Measurements from ENCODE around the gene MAGOHB. TPM values are rescaled to one million over a fixed set of nuclear protein-coding genes. Genes with fewer than 3 reads are reported as not detected.
A peak's percentile ranks its signal among the peaks of the same experiment; 100 is the strongest.

The MAGOHB gene
- total RNA-seq, 1 experiment from 2014 or later = 22.5 TPM

DNA sequence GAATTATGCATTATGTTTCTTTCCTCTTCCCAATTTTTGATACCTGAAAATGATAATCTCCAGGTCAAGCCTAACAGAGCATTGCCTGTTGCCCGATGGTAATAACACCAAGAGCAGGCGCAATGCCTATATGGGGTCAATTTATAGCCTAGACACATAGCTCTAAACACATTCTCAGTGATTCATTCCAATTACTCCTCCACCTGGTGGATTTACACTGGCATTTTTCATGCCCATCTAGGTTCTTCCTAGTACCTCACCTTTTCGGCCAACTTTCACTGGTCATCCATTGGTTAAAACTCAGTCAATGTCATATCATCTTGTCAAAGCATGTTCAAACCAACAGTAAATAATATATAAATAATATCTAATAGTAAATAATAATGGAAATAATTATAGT lies 54.6 kb downstream of the MAGOHB start:
- no peaks in the 10 kb centered on the region; the same call in 1 of the 2 replicates for H3K4me1 ChIP-seq (ENCODE audit: control insufficient read depth, insufficient read depth, low read length)
- H3K27me3 ChIP-seq (ENCODE audit: control insufficient read depth, insufficient read depth, low read length) = no peaks in the 10 kb centered on the region
- no peak overlapping the region for H3K4me3 ChIP-seq (ENCODE audit: low read depth in 2 of 2, low read length in 2 of 2)
- ChIA-PET POLR2A (no interaction called here), CTCF (no interaction called here)
- intact Hi-C loops (cut with micrococcal nuclease; ENCODE audit: unreplicated experiment) = no loop called here
- no peak overlapping the region for H3K27ac ChIP-seq (ENCODE audit: low read length)
- H3K36me3 ChIP-seq (ENCODE audit: control insufficient read depth, insufficient read depth, low read length) = no peaks in the 10 kb centered on the region
- BruUV-seq (replicated peaks) = no TSS peak
- H3K9me3 ChIP-seq (ENCODE audit: control insufficient read depth, insufficient read depth, low read depth, low read length) = no peaks in the 10 kb centered on the region
- no peak for ATAC-seq
- in situ Hi-C loops (cut with HindIII; ENCODE audit: low pct_unique_long_range_greater_than_20kb, low sequenced_read_pairs) = no loop called here
- no peak for DNase-seq (ENCODE audit: low read depth, low spot score)
- TF ChIP-seq SIN3A (IDR thresholded peaks at IDR 0.05; ENCODE audit: borderline replicate concordance, insufficient read depth, low read depth, low read length) (no peak), TCF7L2 (IDR thresholded peaks at IDR 0.05; ENCODE audit: low read depth, low read length) (no peak)
- TF ChIP-seq, protein P1, sequence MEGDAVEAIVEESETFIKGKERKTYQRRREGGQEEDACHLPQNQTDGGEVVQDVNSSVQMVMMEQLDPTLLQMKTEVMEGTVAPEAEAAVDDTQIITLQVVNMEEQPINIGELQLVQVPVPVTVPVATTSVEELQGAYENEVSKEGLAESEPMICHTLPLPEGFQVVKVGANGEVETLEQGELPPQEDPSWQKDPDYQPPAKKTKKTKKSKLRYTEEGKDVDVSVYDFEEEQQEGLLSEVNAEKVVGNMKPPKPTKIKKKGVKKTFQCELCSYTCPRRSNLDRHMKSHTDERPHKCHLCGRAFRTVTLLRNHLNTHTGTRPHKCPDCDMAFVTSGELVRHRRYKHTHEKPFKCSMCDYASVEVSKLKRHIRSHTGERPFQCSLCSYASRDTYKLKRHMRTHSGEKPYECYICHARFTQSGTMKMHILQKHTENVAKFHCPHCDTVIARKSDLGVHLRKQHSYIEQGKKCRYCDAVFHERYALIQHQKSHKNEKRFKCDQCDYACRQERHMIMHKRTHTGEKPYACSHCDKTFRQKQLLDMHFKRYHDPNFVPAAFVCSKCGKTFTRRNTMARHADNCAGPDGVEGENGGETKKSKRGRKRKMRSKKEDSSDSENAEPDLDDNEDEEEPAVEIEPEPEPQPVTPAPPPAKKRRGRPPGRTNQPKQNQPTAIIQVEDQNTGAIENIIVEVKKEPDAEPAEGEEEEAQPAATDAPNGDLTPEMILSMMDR (IDR thresholded peaks at IDR 0.05) = peak; percentile 4; the same call in 1 of the 2 replicates

DNA sequence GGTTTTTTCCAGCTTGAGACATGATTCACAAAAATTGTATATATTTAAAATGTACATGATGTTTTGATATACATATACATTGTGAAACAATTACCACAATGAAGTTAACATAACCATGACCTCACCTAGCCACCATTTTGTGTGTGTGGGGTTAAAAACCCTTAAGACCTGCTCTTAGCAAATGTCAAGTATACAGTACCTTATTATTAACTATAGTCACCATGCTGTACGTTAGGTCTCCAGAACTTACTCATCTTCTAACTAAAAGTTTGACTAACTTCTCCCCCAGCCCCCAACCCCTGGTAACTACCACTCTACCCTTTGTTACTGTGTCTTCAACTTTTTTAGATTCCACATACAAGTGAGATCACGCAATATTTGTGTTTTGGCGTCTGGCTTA lies 55.1 kb downstream of the MAGOHB start:
- H3K4me3 ChIP-seq (ENCODE audit: low read depth in 2 of 2, low read length in 2 of 2) = no peak overlapping the region
- CTCF ChIA-PET = no interaction called here
- ATAC-seq (no peak), DNase-seq (ENCODE audit: low read depth, low spot score) (no peak)
- H3K4me1 ChIP-seq (ENCODE audit: control insufficient read depth, insufficient read depth, low read length) = no peaks in the 10 kb centered on the region; the same call in 1 of the 2 replicates
- intact Hi-C loops (cut with micrococcal nuclease; ENCODE audit: unreplicated experiment) = no loop called here
- TF ChIP-seq, protein P1 (IDR thresholded peaks at IDR 0.05) = no peak
- TF ChIP-seq POLR2AphosphoS5 (IDR thresholded peaks at IDR 0.05; ENCODE audit: low read depth, low read length) (no peak), SIN3A (IDR thresholded peaks at IDR 0.05; ENCODE audit: borderline replicate concordance, insufficient read depth, low read depth, low read length) (no peak), TCF7L2 (IDR thresholded peaks at IDR 0.05; ENCODE audit: low read depth, low read length) (no peak)
- TF ChIP-seq, protein P2, sequence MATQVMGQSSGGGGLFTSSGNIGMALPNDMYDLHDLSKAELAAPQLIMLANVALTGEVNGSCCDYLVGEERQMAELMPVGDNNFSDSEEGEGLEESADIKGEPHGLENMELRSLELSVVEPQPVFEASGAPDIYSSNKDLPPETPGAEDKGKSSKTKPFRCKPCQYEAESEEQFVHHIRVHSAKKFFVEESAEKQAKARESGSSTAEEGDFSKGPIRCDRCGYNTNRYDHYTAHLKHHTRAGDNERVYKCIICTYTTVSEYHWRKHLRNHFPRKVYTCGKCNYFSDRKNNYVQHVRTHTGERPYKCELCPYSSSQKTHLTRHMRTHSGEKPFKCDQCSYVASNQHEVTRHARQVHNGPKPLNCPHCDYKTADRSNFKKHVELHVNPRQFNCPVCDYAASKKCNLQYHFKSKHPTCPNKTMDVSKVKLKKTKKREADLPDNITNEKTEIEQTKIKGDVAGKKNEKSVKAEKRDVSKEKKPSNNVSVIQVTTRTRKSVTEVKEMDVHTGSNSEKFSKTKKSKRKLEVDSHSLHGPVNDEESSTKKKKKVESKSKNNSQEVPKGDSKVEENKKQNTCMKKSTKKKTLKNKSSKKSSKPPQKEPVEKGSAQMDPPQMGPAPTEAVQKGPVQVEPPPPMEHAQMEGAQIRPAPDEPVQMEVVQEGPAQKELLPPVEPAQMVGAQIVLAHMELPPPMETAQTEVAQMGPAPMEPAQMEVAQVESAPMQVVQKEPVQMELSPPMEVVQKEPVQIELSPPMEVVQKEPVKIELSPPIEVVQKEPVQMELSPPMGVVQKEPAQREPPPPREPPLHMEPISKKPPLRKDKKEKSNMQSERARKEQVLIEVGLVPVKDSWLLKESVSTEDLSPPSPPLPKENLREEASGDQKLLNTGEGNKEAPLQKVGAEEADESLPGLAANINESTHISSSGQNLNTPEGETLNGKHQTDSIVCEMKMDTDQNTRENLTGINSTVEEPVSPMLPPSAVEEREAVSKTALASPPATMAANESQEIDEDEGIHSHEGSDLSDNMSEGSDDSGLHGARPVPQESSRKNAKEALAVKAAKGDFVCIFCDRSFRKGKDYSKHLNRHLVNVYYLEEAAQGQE (IDR thresholded peaks at IDR 0.05; ENCODE audit: insufficient read depth in 1 of 2, low read depth in 2 of 2, low read length in 1 of 2) = no peak
- H3K27me3 ChIP-seq (ENCODE audit: control insufficient read depth, insufficient read depth, low read length) = no peaks in the 10 kb centered on the region
- no peaks in the 10 kb centered on the region for H3K36me3 ChIP-seq (ENCODE audit: control insufficient read depth, insufficient read depth, low read length)
- POLR2A ChIA-PET = no interaction called here
- in situ Hi-C loops (cut with HindIII; ENCODE audit: low pct_unique_long_range_greater_than_20kb, low sequenced_read_pairs) = no loop called here
- no peaks in the 10 kb centered on the region for H3K9me3 ChIP-seq (ENCODE audit: control insufficient read depth, insufficient read depth, low read depth, low read length)
- BruUV-seq (replicated peaks) = no TSS peak
- no peak overlapping the region for H3K27ac ChIP-seq (ENCODE audit: low read length)
